Measurements from ENCODE around the gene CBFA2T2. TPM values are rescaled to one million over a fixed set of nuclear protein-coding genes. Genes with fewer than 3 reads are reported as not detected.

Gene CBFA2T2
- total and polyA plus RNA-seq, 2 donors (not counting 3 experiments of a cell fraction or from before 2014, with no cell fraction given): 10.7 to 12.1 TPM

- DNase-seq (ENCODE audit: low read depth, low spot score): no peak
- Histone ChIP-seq H2AFZ (ENCODE audit: low read depth, low read length) (no peak overlapping the region), H3K9me3 (replicated peaks; ENCODE audit: control insufficient read depth, insufficient read depth, low read length) (no peaks in the 10 kb centered on the region), H3K27ac (ENCODE audit: insufficient read depth, low read depth, low read length) (no peak overlapping the region), H3K4me2 (ENCODE audit: insufficient read depth, low read length) (no peak overlapping the region), H3K4me1 (ENCODE audit: control insufficient read depth, extremely low read depth, insufficient read depth, low read length) (peaks cover 36% of the 10 kb centered on the region), H3K79me2 (ENCODE audit: control insufficient read depth, insufficient read depth, low read length) (peaks cover 15% of the 10 kb centered on the region), H3K4me3 (replicated peaks in 1 of 3; ENCODE audit: insufficient read depth in 1 of 3, low read depth in 1 of 3, low read length in 3 of 3) (no peak overlapping the region), H3K27me3 (ENCODE audit: control insufficient read depth in 2 of 2, insufficient read depth in 2 of 2, low read length in 2 of 2) (no peaks in the 10 kb centered on the region), H3K36me3 (ENCODE audit: control insufficient read depth in 2 of 2, extremely low read depth in 1 of 2, insufficient read depth in 2 of 2, low read length in 2 of 2) (no peaks in the 10 kb centered on the region), H3K9me1 (replicated peaks; ENCODE audit: control insufficient read depth, extremely low read depth, insufficient read depth, low read length) (no peaks in the 10 kb centered on the region), H4K20me1 (replicated peaks; ENCODE audit: control insufficient read depth, extremely low read depth, insufficient read depth, low read length) (no peaks in the 10 kb centered on the region), H3K9ac (replicated peaks; ENCODE audit: extremely low read depth, insufficient read depth, low read length) (no peak overlapping the region)
- FAIRE-seq: peak; percentile 37
- CTCF ChIA-PET: interaction anchor here (0.6 to 1.9 kb wide), 5 partner anchors 18 to 103 kb away, joined by 3 to 7 read pairs (median 4); partner anchors contain the start of gene PXMP4
- intact Hi-C loops (cut with micrococcal nuclease) (loop anchor here (2.0 to 5.0 kb wide), 2 partner anchors 21 to 44 kb away; partner anchors contain the start of genes ACTL10 and ZNF341), dilution Hi-C loops (cut with MboI; ENCODE audit: extremely low pct_ligation_motif_present, low sequenced_read_pairs) (no loop called here)
- POLR2A ChIA-PET: no interaction called here
- no TSS peak for BruUV-seq (replicated peaks)
- TF ChIP-seq, protein P1, sequence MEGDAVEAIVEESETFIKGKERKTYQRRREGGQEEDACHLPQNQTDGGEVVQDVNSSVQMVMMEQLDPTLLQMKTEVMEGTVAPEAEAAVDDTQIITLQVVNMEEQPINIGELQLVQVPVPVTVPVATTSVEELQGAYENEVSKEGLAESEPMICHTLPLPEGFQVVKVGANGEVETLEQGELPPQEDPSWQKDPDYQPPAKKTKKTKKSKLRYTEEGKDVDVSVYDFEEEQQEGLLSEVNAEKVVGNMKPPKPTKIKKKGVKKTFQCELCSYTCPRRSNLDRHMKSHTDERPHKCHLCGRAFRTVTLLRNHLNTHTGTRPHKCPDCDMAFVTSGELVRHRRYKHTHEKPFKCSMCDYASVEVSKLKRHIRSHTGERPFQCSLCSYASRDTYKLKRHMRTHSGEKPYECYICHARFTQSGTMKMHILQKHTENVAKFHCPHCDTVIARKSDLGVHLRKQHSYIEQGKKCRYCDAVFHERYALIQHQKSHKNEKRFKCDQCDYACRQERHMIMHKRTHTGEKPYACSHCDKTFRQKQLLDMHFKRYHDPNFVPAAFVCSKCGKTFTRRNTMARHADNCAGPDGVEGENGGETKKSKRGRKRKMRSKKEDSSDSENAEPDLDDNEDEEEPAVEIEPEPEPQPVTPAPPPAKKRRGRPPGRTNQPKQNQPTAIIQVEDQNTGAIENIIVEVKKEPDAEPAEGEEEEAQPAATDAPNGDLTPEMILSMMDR (IDR thresholded peaks at IDR 0.05; ENCODE audit: extremely low read depth in 1 of 2, insufficient read depth in 1 of 2, low read depth in 1 of 2, low read length in 2 of 2): no peak
- no peak for TF ChIP-seq POLR2A (IDR thresholded peaks at IDR 0.05; ENCODE audit: low read depth, low read length)
- no peak for TF ChIP-seq FOS (IDR thresholded peaks at IDR 0.05; ENCODE audit: borderline replicate concordance, insufficient read depth, low read length)
- TF ChIP-seq EZH2 (IDR thresholded peaks at IDR 0.05; ENCODE audit: borderline replicate concordance, low read depth, low read length, severe bottlenecking): no peak
- no peak for TF ChIP-seq GATA2 (IDR thresholded peaks at IDR 0.05; ENCODE audit: insufficient read depth, insufficient read length, low read depth, low read length)
Observed at GRCh38 chr20:33687993-33688937, 198.4 kb downstream of the CBFA2T2 start.
